Caki2 (cell line): ENCODE data around the gene CCDC182. TPM values are rescaled to one million over a fixed set of nuclear protein-coding genes. Genes with fewer than 3 reads are reported as not detected.
A peak's percentile ranks its signal among the peaks of the same experiment; 100 is the strongest.

Source experiments
- DNase-seq: peaks from one replicate; pipeline ENCODE4 v3.0.0-alpha.2; 2015; ENCODE audit warnings: low read depth
- in situ Hi-C: cut with HindIII; loops from 2 replicates; pipeline ENCODE4 v1.10.0; 2016; ENCODE audit warnings: low sequenced_read_pairs, low pct_unique_long_range_greater_than_20kb, mixed read lengths
- total RNA-seq: library from RNA; depleted of rRNA; stranded (reverse); fragments of >200 nt; shearing (Covaris generic); gene quantifications from 2 replicates; pipeline ENCODE4 v1.2.3, GENCODE V29; 2014; ENCODE audit warnings: low replicate concordance

The CCDC182 gene
- total RNA-seq, 1 experiment from 2014 or later, result not detected

- DNase-seq, result no peak
- in situ Hi-C loops, result no loop called here
Measured at GRCh38 chr17:57761887-57762286, 16.8 kb upstream of the CCDC182 start.

DNA sequence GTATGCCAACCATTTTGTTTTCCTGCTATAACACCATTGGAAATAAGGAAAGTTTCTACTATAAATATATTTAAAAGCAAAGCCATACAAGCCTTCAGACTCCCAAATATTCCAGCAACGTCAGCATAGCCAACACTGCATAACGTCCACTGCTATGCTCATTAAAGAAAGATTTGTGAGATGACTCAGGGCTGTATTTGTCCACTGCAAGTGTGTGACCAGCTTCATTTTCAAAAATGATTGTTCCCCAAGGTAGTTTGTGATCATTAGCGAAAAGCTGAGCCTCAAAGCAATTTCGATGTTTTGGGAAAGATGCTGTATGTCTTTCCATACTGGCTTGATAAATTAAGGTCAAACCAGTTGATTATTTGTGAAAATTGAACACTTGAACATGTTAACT is 14.9 kb upstream of the CCDC182 start:
- no peak for DNase-seq
- in situ Hi-C loops, result no loop called here

- DNase-seq, result no peak
- in situ Hi-C loops, result no loop called here
Measured at GRCh38 chr17:57758654-57759053, 13.6 kb upstream of the CCDC182 start.

DNA sequence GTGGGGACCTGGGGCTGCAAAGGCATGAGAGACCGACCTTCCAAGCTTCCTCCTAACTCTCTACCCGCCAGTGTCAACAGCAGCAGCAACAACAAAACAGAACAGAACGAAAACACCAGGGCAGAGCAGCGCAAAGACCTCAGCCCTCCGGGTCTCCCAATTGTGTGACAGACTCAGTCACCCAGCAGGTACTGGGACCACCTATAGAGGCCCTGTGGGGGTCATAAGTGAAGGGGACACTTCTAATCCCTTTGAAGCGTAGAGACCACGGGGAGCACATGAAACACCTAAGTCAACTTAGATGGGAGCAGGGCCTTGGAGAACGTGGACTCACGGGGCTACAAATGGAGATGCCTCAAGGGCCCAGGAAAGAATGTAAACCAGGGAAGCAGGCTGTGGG is 12.6 kb upstream of the CCDC182 start:
- no peak for DNase-seq
- in situ Hi-C loops, result no loop called here

DNA sequence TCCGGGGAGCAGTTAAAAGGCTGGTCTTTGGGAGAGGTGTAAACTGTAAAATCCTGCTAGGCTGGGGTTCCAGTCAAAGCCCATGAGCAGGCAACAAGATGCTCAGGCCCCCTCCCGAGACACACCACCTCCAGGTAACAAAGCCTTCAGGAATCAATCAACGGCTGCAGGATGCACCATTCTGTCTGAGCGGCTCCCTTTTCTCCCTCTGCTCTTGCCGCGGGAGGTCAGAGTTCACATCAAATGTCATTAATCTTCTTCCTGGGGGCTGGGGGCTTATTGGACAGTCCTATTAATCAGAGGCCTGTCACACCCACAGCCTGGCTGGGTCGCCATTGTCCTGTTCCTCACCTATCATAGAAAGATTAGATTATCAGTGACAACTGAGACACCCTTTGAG is 11.9 kb upstream of the CCDC182 start:
- DNase-seq, result no peak
- in situ Hi-C loops, result no loop called here

- DNase-seq, result no peak
- in situ Hi-C loops, result no loop called here
Measured at GRCh38 chr17:57755480-57756070, 10.5 kb upstream of the CCDC182 start.

GRCh38 chr17:57752031-57752905 is 7.2 kb upstream of the CCDC182 start:
- in situ Hi-C loops, result no loop called here

DNA sequence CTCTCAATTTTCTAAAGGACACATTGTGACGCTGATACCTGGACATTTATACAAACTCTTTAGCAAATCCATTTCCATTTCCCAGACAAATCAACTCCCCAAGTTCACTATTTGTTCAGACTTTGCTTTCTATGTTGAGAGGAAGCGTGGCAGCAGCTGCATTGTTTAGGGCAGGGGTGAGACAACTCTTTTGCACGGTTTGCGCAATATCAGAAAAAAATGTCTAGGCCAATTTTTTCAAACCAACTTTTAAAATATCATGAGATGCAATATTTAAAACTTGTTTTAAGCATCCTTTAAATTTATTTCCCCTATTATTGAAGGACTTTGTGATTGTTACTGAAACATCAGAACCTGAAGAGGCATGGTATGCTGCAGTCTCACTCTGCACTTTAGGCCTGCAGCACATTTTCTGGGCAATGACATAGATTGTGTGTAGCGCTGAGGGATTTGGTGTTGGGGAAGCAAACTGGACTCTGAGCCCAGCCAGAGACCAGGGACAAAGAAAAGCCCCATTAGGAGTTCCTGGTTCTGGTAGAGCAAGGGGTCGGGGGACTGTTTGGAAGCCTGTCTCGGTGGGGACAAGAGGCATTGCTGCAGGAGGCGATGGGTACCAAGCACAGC is 6.4 kb upstream of the CCDC182 start:
- in situ Hi-C loops, result no loop called here
- no peak for DNase-seq

More at GRCh38 chr17:57752031-57752905, 7.2 kb upstream of the CCDC182 start:
- DNase-seq, result no peak

- in situ Hi-C loops, result no loop called here
- no peak for DNase-seq
Measured at GRCh38 chr17:57750895-57751294, 5.8 kb upstream of the CCDC182 start.

- in situ Hi-C loops, result no loop called here
- DNase-seq, result no peak
Measured at GRCh38 chr17:57750109-57750871, 5.2 kb upstream of the CCDC182 start.

DNA sequence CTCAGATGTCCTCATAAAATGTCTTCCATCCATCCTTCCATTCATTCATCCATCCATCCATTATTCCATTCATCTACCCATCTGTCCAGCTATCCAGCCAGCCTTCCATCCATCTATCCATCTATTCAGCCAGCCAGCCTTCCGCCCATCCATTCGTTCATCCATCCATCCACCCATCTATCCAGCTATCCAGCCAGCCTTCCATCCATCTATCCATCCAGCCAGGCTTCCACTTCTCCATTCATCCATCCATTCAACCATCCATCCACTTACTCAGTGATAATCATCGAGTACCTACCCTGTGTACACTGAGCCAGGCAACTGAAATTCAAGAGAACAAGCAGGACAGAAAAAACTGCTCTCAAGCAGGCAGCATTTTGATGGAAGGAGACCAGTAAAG is 4.6 kb upstream of the CCDC182 start:
- in situ Hi-C loops, result no loop called here
- DNase-seq, result no peak

GRCh38 chr17:57747221-57748017 is 2.3 kb upstream of the CCDC182 start:
- in situ Hi-C loops, result no loop called here
- DNase-seq, result peak; percentile 59

GRCh38 chr17:57746221-57746620 is 1.1 kb upstream of the CCDC182 start:
- in situ Hi-C loops, result no loop called here
- no peak for DNase-seq

- DNase-seq, result no peak
- in situ Hi-C loops, result no loop called here
Measured at GRCh38 chr17:57744195-57745170, 616 bp downstream of the CCDC182 start.

DNA sequence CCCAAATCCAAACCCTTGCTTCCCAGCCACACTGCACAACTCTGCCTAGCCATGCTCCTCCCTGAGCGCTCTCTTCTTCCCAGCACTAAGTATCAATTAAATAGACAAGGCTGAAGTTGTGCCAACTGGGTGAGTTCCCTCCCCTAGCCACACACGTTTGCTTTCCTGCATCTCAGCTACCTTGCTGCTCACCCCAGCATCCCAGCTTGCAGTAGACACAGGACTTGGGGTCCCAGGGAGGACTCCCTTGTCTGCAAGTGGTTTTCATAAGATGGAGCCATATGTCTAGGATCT is 4.9 kb downstream of the CCDC182 start:
- DNase-seq, result no peak
- in situ Hi-C loops, result no loop called here

DNA sequence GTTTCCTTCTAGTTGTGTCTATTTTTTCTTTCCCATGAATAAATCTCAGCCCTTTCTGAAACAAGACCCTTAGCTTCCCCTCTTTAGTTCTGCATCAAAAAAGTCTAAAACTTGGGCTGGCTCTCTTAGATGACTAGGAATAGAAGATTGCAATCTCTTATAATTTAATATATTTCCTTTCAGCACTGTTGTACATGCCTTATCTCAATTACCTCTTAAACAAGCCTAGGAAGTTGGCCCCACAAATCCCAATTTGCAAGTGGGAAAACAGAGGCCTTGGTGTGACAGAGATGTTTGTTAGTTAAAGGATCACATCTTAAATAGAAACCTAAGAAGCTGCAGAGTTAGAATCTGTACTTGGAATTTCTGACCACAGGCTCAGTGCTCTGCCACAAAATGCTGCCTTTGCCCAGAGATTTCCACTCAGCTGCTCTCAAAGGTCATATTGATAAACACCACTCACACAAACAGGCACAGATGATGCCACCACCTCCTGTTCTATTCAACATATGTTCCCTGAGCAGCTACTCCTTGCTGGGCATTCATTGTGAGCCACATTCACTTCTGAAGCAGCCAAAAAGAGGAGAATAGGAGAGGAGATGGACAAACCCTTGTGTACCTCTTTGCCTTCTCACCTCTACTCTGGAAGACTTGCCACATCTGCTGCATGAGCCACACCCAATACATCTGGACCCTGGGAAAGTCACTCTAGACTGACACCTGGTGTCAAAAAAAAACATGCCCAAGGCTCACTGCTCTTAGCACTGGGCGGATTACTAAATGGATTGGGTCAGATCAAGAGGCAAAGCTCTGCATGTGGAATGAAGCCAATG is 5.5 kb downstream of the CCDC182 start:
- peak; percentile 21 for DNase-seq
- in situ Hi-C loops, result no loop called here
